Mammary epithelial cell (primary cell): ENCODE data around the gene PPP1R13L.

Experiments used
- EZH2 ChIP-seq: IDR thresholded peaks from 2 replicates; pipeline ENCODE4 v1.6.1; 2012; ENCODE audit warnings: low read length, inconsistent platforms, borderline replicate concordance
- TF ChIP-seq, protein P1 (sequence below), 2 donors: IDR thresholded peaks in 1 of 2; conservative IDR thresholded peaks in 1 of 2; 2 replicates each; pipeline ENCODE4 v1.5.1; 2011 to 2012; ENCODE audit warnings: inconsistent platforms in 2 of 2, low read length in 2 of 2, mild to moderate bottlenecking in 2 of 2, control low read depth in 1 of 2, low read depth in 1 of 2; ENCODE audit not compliant: insufficient read depth in 1 of 2; ENCODE audit errors: extremely low read depth in 1 of 2

DNA sequence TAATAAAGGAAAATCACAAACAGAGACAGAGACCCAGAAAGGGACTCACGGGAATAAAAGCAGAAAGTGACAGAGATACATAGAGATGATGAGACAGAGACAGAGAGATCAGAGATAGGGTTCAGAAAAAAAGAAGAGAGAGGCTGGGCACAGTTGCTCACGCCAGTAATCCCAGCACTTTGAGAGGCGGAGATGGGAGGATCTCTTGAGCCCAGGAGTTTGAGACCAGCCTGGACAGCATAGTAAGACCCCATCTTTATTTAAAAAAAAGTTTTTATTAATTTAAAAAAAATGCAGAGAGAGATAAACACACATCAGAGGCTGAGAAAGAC is 43.5 kb upstream of the PPP1R13L start:
- TF ChIP-seq, protein P1, sequence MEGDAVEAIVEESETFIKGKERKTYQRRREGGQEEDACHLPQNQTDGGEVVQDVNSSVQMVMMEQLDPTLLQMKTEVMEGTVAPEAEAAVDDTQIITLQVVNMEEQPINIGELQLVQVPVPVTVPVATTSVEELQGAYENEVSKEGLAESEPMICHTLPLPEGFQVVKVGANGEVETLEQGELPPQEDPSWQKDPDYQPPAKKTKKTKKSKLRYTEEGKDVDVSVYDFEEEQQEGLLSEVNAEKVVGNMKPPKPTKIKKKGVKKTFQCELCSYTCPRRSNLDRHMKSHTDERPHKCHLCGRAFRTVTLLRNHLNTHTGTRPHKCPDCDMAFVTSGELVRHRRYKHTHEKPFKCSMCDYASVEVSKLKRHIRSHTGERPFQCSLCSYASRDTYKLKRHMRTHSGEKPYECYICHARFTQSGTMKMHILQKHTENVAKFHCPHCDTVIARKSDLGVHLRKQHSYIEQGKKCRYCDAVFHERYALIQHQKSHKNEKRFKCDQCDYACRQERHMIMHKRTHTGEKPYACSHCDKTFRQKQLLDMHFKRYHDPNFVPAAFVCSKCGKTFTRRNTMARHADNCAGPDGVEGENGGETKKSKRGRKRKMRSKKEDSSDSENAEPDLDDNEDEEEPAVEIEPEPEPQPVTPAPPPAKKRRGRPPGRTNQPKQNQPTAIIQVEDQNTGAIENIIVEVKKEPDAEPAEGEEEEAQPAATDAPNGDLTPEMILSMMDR (conservative IDR thresholded peaks at IDR 0.05 in 1 of 2, IDR thresholded peaks at IDR 0.05 in 1 of 2; ENCODE audit: extremely low read depth in 1 of 2, insufficient read depth in 1 of 2, low read depth in 1 of 2, low read length in 2 of 2) = no peak
- TF ChIP-seq EZH2 = no peak
